Kidney (tissue), 14 donors: Measurements from ENCODE around the gene ADGRA1. TPM values are rescaled to one million over a fixed set of nuclear protein-coding genes. Genes with fewer than 3 reads are reported as not detected.

Source experiments
- DNase-seq, 5 donors: peaks; one replicate each; pipeline ENCODE4 v3.0.0-alpha.2; 2013 to 2020
- FAIRE-seq: peaks from 2 replicates; lab custom pipeline; 2012; peaks lifted over from hg19 to GRCh38; lab: Jason Lieb, UNC
- H3K27ac ChIP-seq, 2 donors: one replicate each; pipeline ENCODE4 v1.7.0; 2013; ENCODE audit warnings: low read depth in 2 of 2, low read length in 2 of 2, inconsistent platforms in 1 of 2
- H3K27me3 ChIP-seq: one replicate; pipeline ENCODE4 v1.7.1; 2013; ENCODE audit warnings: low read length, inconsistent platforms; ENCODE audit not compliant: control insufficient read depth, insufficient read depth
- H3K36me3 ChIP-seq, 3 donors: one replicate each; pipeline versions ENCODE4 v1.7.0 to v1.7.1; 2013; ENCODE audit warnings: low read length in 3 of 3, control low read depth in 1 of 3, inconsistent platforms in 1 of 3; ENCODE audit not compliant: insufficient read depth in 3 of 3, control insufficient read depth in 2 of 3
- H3K4me1 ChIP-seq, 3 donors: one replicate each; pipeline versions ENCODE4 v1.7.0 to v1.7.1; 2013; ENCODE audit warnings: low read length in 3 of 3, inconsistent platforms in 1 of 3, low read depth in 1 of 3; ENCODE audit not compliant: control insufficient read depth in 2 of 3, insufficient read depth in 2 of 3
- H3K4me3 ChIP-seq, 3 donors: one replicate each; pipeline versions ENCODE4 v1.7.0 to v1.8.1; 2013; ENCODE audit warnings: low read length in 3 of 3, control low read depth in 1 of 3, inconsistent platforms in 1 of 3
- H3K9ac ChIP-seq, 3 donors: one replicate each; pipeline versions ENCODE4 v1.7.0 to v1.7.1; 2013; ENCODE audit warnings: low read length in 3 of 3, control low read depth in 1 of 3, inconsistent platforms in 1 of 3
- H3K9me3 ChIP-seq, 3 donors: one replicate each; pipeline versions ENCODE4 v1.7.0 to v1.7.1; 2013; ENCODE audit warnings: low read length in 3 of 3, control low read depth in 1 of 3, inconsistent platforms in 1 of 3; ENCODE audit not compliant: control insufficient read depth in 2 of 3, insufficient read depth in 1 of 3
- CTCF ChIP-seq: IDR thresholded peaks from 3 replicates; pipeline ENCODE4 v1.5.1; 2012; ENCODE audit warnings: mild to moderate bottlenecking, moderate library complexity, borderline replicate concordance; ENCODE audit not compliant: insufficient read depth; ENCODE audit errors: extremely low read depth
- intact Hi-C: fragments of 100-400 bp; cut with DNase I; formaldehyde crosslinking; loops from one replicate; pipeline ENCODE4 v1.11.1; 2022
- polyA plus RNA-seq: library from polyadenylated mRNA; stranded (reverse); fragments of 350-450 nt; fragmentation: Illumina TruSeq; extraction: RNeasy Lipid Tissue Mini Kit (QIAGEN cat#74804); gene quantifications from one replicate; pipeline ENCODE4 v1.2.3, GENCODE V29; 2014; ENCODE audit warnings: low read depth, low replicate concordance; ENCODE audit not compliant: insufficient read depth
- total RNA-seq: library from RNA; stranded (reverse); fragmentation: NEBNext Ultra II Directional; extraction: Animal tissue kit (Norgen Biotek cat#: 25700); gene quantifications from one replicate; pipeline ENCODE4 v1.2.1, GENCODE V29; 2021
- donor health status: control.
- donor health status: control.
- donor health status: control.
- donor health status: control.
- donor health status: control.
- donor health status: DM: yes; HTN: yes; CAD: no.
- donor health status: Normal renal cell carcinoma (clear cell type).

Gene ADGRA1
- total and polyA plus RNA-seq, 2 donors from 2014 or later = 0.91 to 1.1 TPM

DNA sequence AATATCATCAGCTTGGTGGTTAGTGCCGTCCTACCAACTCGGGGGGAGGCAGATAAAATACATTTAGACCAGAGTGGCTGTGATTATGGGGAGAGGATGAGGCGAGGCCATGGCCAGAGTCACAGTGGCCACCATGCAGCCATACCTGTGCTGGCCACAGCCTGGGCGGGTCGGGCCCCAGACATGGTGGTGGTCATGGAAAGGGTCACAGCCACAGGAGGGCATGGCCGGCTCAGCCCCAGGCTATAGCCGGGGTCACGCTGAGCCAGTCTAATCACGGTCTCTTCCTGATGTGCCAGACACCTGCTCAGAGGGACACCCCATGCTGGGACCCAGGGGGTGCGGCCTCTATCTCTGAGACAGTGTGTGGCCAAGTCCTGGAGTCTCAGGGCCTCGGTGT is 10.2 kb downstream of the ADGRA1 start:
- DNase-seq = no peak
- Histone ChIP-seq H3K9ac (no peak overlapping the region), H3K27me3 (no peaks in the 10 kb centered on the region)

GRCh38 chr10:133098426-133099124 is 10.9 kb downstream of the ADGRA1 start:
- no peaks in the 10 kb centered on the region for H3K27me3 ChIP-seq

More for the DNA sequence above, 10.2 kb downstream of the ADGRA1 start:
- H3K27ac ChIP-seq = no peak overlapping the region
- no peaks in the 10 kb centered on the region for H3K9me3 ChIP-seq
- intact Hi-C loops = no loop called here
- TF ChIP-seq CTCF = no peak
- no peaks in the 10 kb centered on the region for H3K4me1 ChIP-seq
- no peak overlapping the region for H3K4me3 ChIP-seq
- FAIRE-seq = no peak
- no peaks in the 10 kb centered on the region for H3K36me3 ChIP-seq

DNA sequence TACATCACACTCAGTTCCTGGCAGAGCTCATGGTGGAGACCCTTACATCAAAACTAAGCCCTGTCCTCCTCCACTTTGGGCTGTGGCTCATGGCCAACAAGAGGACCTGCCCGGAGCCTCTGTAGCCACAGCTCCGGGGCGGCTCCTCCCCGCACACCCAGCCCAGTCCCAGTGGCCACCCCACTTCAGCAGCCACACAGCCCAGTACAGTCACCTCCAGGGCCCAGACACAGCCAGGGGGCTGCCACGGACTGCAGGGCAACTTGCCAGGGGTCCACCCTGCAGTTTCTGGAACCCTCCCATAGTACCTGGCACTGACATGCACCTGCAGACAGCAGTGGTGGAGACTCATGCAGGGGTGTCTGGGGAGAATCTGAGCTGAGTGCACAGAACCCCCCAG is 11.8 kb downstream of the ADGRA1 start:
- Histone ChIP-seq H3K27ac (no peak overlapping the region), H3K36me3 (no peaks in the 10 kb centered on the region), H3K4me3 (no peak overlapping the region), H3K9me3 (no peaks in the 10 kb centered on the region), H3K4me1 (no peaks in the 10 kb centered on the region), H3K27me3 (no peaks in the 10 kb centered on the region), H3K9ac (no peak overlapping the region)
- TF ChIP-seq CTCF = no peak
- intact Hi-C loops = no loop called here
- no peak for DNase-seq
- no peak for FAIRE-seq

More at GRCh38 chr10:133098426-133099124, 10.9 kb downstream of the ADGRA1 start:
- FAIRE-seq = no peak
- intact Hi-C loops = no loop called here
- Histone ChIP-seq H3K9me3 (no peaks in the 10 kb centered on the region), H3K27ac (no peak overlapping the region), H3K36me3 (no peaks in the 10 kb centered on the region), H3K9ac (no peak overlapping the region), H3K4me1 (no peaks in the 10 kb centered on the region), H3K4me3 (no peak overlapping the region)
- no peak for TF ChIP-seq CTCF
- DNase-seq = no peak

- Histone ChIP-seq H3K36me3 (no peaks in the 10 kb centered on the region), H3K4me1 (no peaks in the 10 kb centered on the region), H3K4me3 (no peak overlapping the region), H3K27ac (no peak overlapping the region), H3K9ac (no peak overlapping the region), H3K9me3 (no peaks in the 10 kb centered on the region), H3K27me3 (no peaks in the 10 kb centered on the region)
- DNase-seq (no peak), FAIRE-seq (no peak)
- intact Hi-C loops = no loop called here
- TF ChIP-seq CTCF = no peak
Measured at GRCh38 chr10:133100186-133100585, 12.5 kb downstream of the ADGRA1 start.
